K562 (cell line): ENCODE measurements around the gene FAAP100. TPM values are rescaled to one million over a fixed set of nuclear protein-coding genes. Genes with fewer than 3 reads are reported as not detected.
A peak's percentile ranks its signal among the peaks of the same experiment; 100 is the strongest.

ENCODE experiments used
- ATAC-seq: fragments of 200-7000 bp; cut with Tn5 transposase; 3 replicates; pipeline ENCODE4 v1.9.1; 2020; ENCODE audit warnings: moderate library complexity
- BruUV-seq: library from RNA; stranded (reverse); fragments of 400-500 nt; replicated peaks from 2 replicates; lab custom pipeline; 2021; lab: Mats Ljungman, UMichigan
- CTCF ChIA-PET: fragments of 300-600 bp; formaldehyde crosslinking; extraction: SDS; loops from one replicate; lab custom pipeline; 2021; ENCODE audit warnings: low intra/inter-chr PET ratio; lab: Yijun Ruan, JAX
- POLR2A ChIA-PET: fragments of 300-600, 350-650 bp; sonication (Branson Sonifier 250); formaldehyde crosslinking; extraction: SDS; loops from one replicate; lab custom pipeline; 2021; ENCODE audit warnings: antibody characterized with exemption, inconsistent platforms; lab: Yijun Ruan, JAX
- DNase-seq, 4 experiments: peaks; one replicate each; pipeline versions ENCODE4 v3.0.0 to v3.0.0-alpha.2; 2011 to 2018; ENCODE audit warnings: low spot score in 3 of 4, mixed read lengths in 3 of 4; ENCODE audit errors: extremely low read depth in 1 of 4
- FAIRE-seq: peaks from 2 replicates; lab custom pipeline; 2011; peaks lifted over from hg19 to GRCh38; lab: Jason Lieb, UNC
- H2AFZ ChIP-seq: 2 replicates; pipeline ENCODE4 v1.6.0; 2011; ENCODE audit warnings: low read depth, low read length, control low read depth, inconsistent platforms
- H3K27ac ChIP-seq: fragments of 200-600 bp; 3 replicates; pipeline ENCODE4 v1.8.0; 2011; ENCODE audit warnings: low read depth, mild to moderate bottlenecking, control low read depth, inconsistent platforms, low read length, moderate library complexity, mixed read lengths; ENCODE audit errors: extremely low read depth
- H3K27me3 ChIP-seq, 2 experiments: fragments of 300-600 bp in 1 of 2; 2 replicates in 1 of 2; 3 replicates in 1 of 2; pipeline versions ENCODE4 v1.6.0 to v1.8.0; 2011; ENCODE audit warnings: inconsistent platforms in 2 of 2, low read length in 2 of 2, mild to moderate bottlenecking in 1 of 2, mixed read lengths in 1 of 2, moderate library complexity in 1 of 2; ENCODE audit not compliant: control insufficient read depth in 2 of 2, insufficient read depth in 2 of 2
- H3K36me3 ChIP-seq: fragments of 300-600 bp; 3 replicates; pipeline ENCODE4 v1.8.0; 2011; ENCODE audit warnings: mild to moderate bottlenecking, low read length, inconsistent platforms; ENCODE audit not compliant: control insufficient read depth, insufficient read depth
- H3K4me1 ChIP-seq, 2 experiments: fragments of 200-600 bp in 1 of 2; replicated peaks in 1 of 2; 2 replicates in 1 of 2; 3 replicates in 1 of 2; pipeline versions ENCODE4 v1.5.1 to v1.8.0; 2011; ENCODE audit warnings: inconsistent platforms in 2 of 2, low read length in 2 of 2, mild to moderate bottlenecking in 1 of 2, mixed read lengths in 1 of 2, moderate library complexity in 1 of 2; ENCODE audit not compliant: control insufficient read depth in 2 of 2, insufficient read depth in 2 of 2
- H3K4me2 ChIP-seq: 2 replicates; pipeline ENCODE4 v1.6.1; 2011; ENCODE audit warnings: low read length, control low read depth, inconsistent platforms, mixed read lengths; ENCODE audit not compliant: insufficient read depth
- H3K4me3 ChIP-seq: fragments of 200-600 bp; sonication (generic), shearing (Covaris generic); 2 replicates; pipeline ENCODE4 v1.5.1; 2016; ENCODE audit warnings: control low read depth, inconsistent platforms
- H3K79me2 ChIP-seq: fragments of 200-600 bp; 3 replicates; pipeline ENCODE4 v1.8.0; 2011; ENCODE audit warnings: low read length, inconsistent platforms; ENCODE audit not compliant: control insufficient read depth, insufficient read depth
- H3K9ac ChIP-seq, 2 experiments: 2 replicates each; pipeline versions ENCODE4 v1.6.0 to v1.6.1; 2011; ENCODE audit warnings: low read depth in 2 of 2, low read length in 2 of 2, control low read depth in 1 of 2, inconsistent platforms in 1 of 2, mild to moderate bottlenecking in 1 of 2, mixed read lengths in 1 of 2; ENCODE audit not compliant: insufficient read depth in 1 of 2
- H3K9me1 ChIP-seq: one replicate; pipeline ENCODE4 v1.6.0; 2011; ENCODE audit warnings: inconsistent platforms, mild to moderate bottlenecking, low read length, moderate library complexity; ENCODE audit not compliant: control insufficient read depth, insufficient read depth
- H3K9me3 ChIP-seq: replicated peaks from 2 replicates; pipeline ENCODE4 v1.5.1; 2011; ENCODE audit warnings: low read depth, low read length, inconsistent platforms; ENCODE audit not compliant: control insufficient read depth, insufficient read depth
- H4K20me1 ChIP-seq: replicated peaks from 2 replicates; pipeline ENCODE4 v1.6.1; 2011; ENCODE audit warnings: low read length, inconsistent platforms, mixed read lengths; ENCODE audit not compliant: control insufficient read depth, insufficient read depth
- CBX2 ChIP-seq: fragments of 200-600 bp; sonication (generic); IDR thresholded peaks from one replicate; pipeline ENCODE4 v1.6.1; 2012; ENCODE audit warnings: mild to moderate bottlenecking, low read length, inconsistent platforms; ENCODE audit not compliant: insufficient read depth, poor library complexity, severe bottlenecking
- CCNT2 ChIP-seq: IDR thresholded peaks from 2 replicates; pipeline ENCODE4 v1.6.1; 2011; ENCODE audit warnings: borderline replicate concordance, low read depth, mild to moderate bottlenecking, moderate library complexity, mixed read lengths, low read length; ENCODE audit not compliant: insufficient read length; ENCODE audit errors: extremely low read depth
- ETV1 ChIP-seq: fragments of 450-650 bp; conservative IDR thresholded peaks from 2 replicates; pipeline ENCODE4 v1.6.1; 2016; ENCODE audit warnings: missing genetic modification characterization, control low read depth, low read depth, missing compliant biosample characterization
- RBFOX2 ChIP-seq: fragments of 200-400 bp; formaldehyde crosslinking; IDR thresholded peaks from 2 replicates; pipeline ENCODE4 v1.6.1; 2017; ENCODE audit warnings: low read depth, mild to moderate bottlenecking, low read length, moderate library complexity
- WGBS: fragments of 100-300 bp; shearing (Covaris generic); methylation state at CpG from one replicate; pipeline ENCODE4 v1.1.6; 2016; ENCODE audit warnings: low coverage, mixed read lengths; ENCODE audit not compliant: insufficient coverage; ENCODE audit errors: missing lambda C conversion rate; 5-methylcytosine and 5-hydroxymethylcytosine counted together
- in situ Hi-C: fragments of 300-500 bp; cut with MboI; formaldehyde crosslinking; loops from 4 replicates; pipeline ENCODE4 v1.15.0; 2018; ENCODE audit warnings: inconsistent platforms, mixed read lengths
- intact Hi-C: fragments of 100-400 bp; cut with micrococcal nuclease; formaldehyde crosslinking; loops from 2 replicates; pipeline ENCODE4 v1.14.2; 2022
- polyA plus RNA-seq, 8 experiments: library from polyadenylated mRNA; depleted of rRNA in 4 of 8; stranded (reverse) in 5 of 8; unstranded in 3 of 8; fragments of >200 nt; fragmentation: Nextera tagmentation in 2 of 8; fragmentation: Illumina TruSeq in 1 of 8; extraction: Ambion mirVana in 2 of 8; extraction: Trizol in 1 of 8; gene quantifications; 2 replicates each; pipeline versions ENCODE4 v1.2.1 to v1.2.3, GENCODE V29; 2011 to 2014; ENCODE audit warnings: inconsistent platforms in 1 of 8, missing spikeins in 1 of 8
- total RNA-seq, 7 experiments: library from RNA; depleted of rRNA in 6 of 7; stranded (reverse); fragments of >200 nt in 6 of 7; fragmentation: Illumina TruSeq in 2 of 7; extraction: Trizol in 2 of 7; gene quantifications; 2 replicates each; pipeline versions ENCODE4 v1.2.1 to v1.2.3, GENCODE V29; 2011 to 2021; ENCODE audit warnings: low replicate concordance in 1 of 7

Gene FAAP100
- total and polyA plus RNA-seq, 9 of the 15 experiments (the other 6 are each of a cell fraction or from before 2014, with no cell fraction given): 0.31 to 51.2 (median 12.6) TPM

DNA sequence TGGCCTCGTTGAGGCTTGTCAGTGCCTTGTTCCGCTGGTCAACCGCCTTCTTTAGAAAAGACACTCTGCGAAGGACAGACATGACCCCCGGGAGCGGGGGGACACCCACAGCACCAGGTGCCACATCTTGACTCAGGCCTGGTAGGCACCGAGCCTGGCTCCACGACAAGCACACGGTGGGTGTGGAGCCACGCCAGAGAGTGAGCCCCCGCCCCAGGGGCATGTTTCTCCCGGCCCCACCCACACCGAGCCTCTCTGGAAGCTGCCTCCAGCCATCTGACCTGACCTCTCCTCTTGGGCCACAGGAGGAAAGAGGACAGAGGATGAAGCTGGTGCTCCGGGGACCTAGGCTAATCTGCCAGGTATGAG lies 4.6 kb downstream of the FAAP100 start:
- intact Hi-C loops: no loop called here
- H3K4me3 ChIP-seq: no peak overlapping the region
- H3K36me3 ChIP-seq: peaks cover 82% of the 10 kb centered on the region
- FAIRE-seq (no peak), DNase-seq (no peak), ATAC-seq (no peak)
- 88% methylated on average over 12 of the region's 14 CpGs for WGBS
- peak overlapping the region in 1 of 2 experiments; percentile 20; a peak in 1 of 4 replicates for H3K9ac ChIP-seq
- no peak overlapping the region for H2AFZ ChIP-seq
- H4K20me1 ChIP-seq: peaks cover 12% of the 10 kb centered on the region; the same call in 1 of the 2 replicates
- ChIA-PET CTCF (no interaction called here), POLR2A (interaction anchor here (1.1 kb wide), 1 partner anchor 29 kb away, joined by 3 read pairs; no protein-coding TSS in a partner anchor)
- H3K9me1 ChIP-seq: peaks cover 4% of the 10 kb centered on the region
- TF ChIP-seq CCNT2 (no peak), CBX2 (no peak), ETV1 (tag) (no peak), RBFOX2 (peak; percentile 38; the same call in 1 of the 2 replicates)
- H3K79me2 ChIP-seq: peaks cover 35% of the 10 kb centered on the region
- no TSS peak for BruUV-seq
- H3K9me3 ChIP-seq: no peaks in the 10 kb centered on the region
- H3K4me1 ChIP-seq: peaks cover 8 to 44% of the 10 kb centered on the region in 2 experiments; a peak in 4 of 5 replicates
- H3K27me3 ChIP-seq: no peaks in the 10 kb centered on the region
- no peak overlapping the region for H3K27ac ChIP-seq
- in situ Hi-C loops: no loop called here
- no peak overlapping the region for H3K4me2 ChIP-seq
